NT2/D1 (cell line): Measurements from ENCODE around the gene PLPP6.

Source experiments
- DNase-seq: peaks from one replicate; pipeline ENCODE4 v3.0.0-alpha.2; 2011; ENCODE audit warnings: low read depth, low spot score
- H3K27me3 ChIP-seq: 2 replicates; pipeline ENCODE4 v1.6.0; 2011; ENCODE audit warnings: mild to moderate bottlenecking; ENCODE audit not compliant: insufficient read length, insufficient read depth
- H3K36me3 ChIP-seq: 2 replicates; pipeline ENCODE4 v1.6.1; 2011; ENCODE audit warnings: mild to moderate bottlenecking, low read length, mixed read lengths; ENCODE audit not compliant: insufficient read depth, insufficient read length
- H3K4me1 ChIP-seq: 2 replicates; pipeline ENCODE4 v1.5.1; 2011; ENCODE audit not compliant: insufficient read depth, insufficient read length
- H3K4me3 ChIP-seq: 2 replicates; pipeline ENCODE4 v1.5.1; 2011; ENCODE audit warnings: low read depth; ENCODE audit not compliant: insufficient read length
- H3K9ac ChIP-seq: 2 replicates; pipeline ENCODE4 v1.6.0; 2011; ENCODE audit warnings: low read depth; ENCODE audit not compliant: insufficient read length
- H3K9me3 ChIP-seq: 2 replicates; pipeline ENCODE4 v1.5.1; 2011; ENCODE audit warnings: mild to moderate bottlenecking, low read length; ENCODE audit not compliant: insufficient read depth
- SUZ12 ChIP-seq: IDR thresholded peaks from 2 replicates; pipeline ENCODE4 v1.6.1; 2011; ENCODE audit not compliant: insufficient read length, insufficient read depth; ENCODE audit errors: extremely low read depth
- YY1 ChIP-seq: IDR thresholded peaks from 2 replicates; pipeline ENCODE4 v1.6.1; 2011; ENCODE audit not compliant: insufficient read length, insufficient read depth
- ZNF274 ChIP-seq: IDR thresholded peaks from 2 replicates; pipeline ENCODE4 v1.6.1; 2011; ENCODE audit warnings: mild to moderate bottlenecking, low read depth, low read length

Gene PLPP6

GRCh38 chr9:4713849-4714248, 51.8 kb downstream of the PLPP6 start:
- no peaks in the 10 kb centered on the region for H3K4me1 ChIP-seq
- H3K27me3 ChIP-seq = no peaks in the 10 kb centered on the region
- H3K9ac ChIP-seq = no peak overlapping the region
- no peak for DNase-seq
- peaks cover 63% of the 10 kb centered on the region for H3K36me3 ChIP-seq
- TF ChIP-seq YY1 (no peak), ZNF274 (no peak), SUZ12 (no peak)
- H3K4me3 ChIP-seq = no peak overlapping the region
- peaks cover 6% of the 10 kb centered on the region; the same call in 1 of the 2 replicates for H3K9me3 ChIP-seq

- DNase-seq = no peak
- Histone ChIP-seq H3K9me3 (peaks cover 6% of the 10 kb centered on the region; the same call in 1 of the 2 replicates), H3K4me3 (no peak overlapping the region), H3K9ac (no peak overlapping the region), H3K27me3 (no peaks in the 10 kb centered on the region), H3K4me1 (no peaks in the 10 kb centered on the region), H3K36me3 (peaks cover 61% of the 10 kb centered on the region)
- TF ChIP-seq SUZ12 (no peak), ZNF274 (no peak), YY1 (no peak)
Measured at GRCh38 chr9:4714266-4715016, 52.3 kb downstream of the PLPP6 start.
